ENCODE results near the gene MYBPC1. TPM values are rescaled to one million over a fixed set of nuclear protein-coding genes. Genes with fewer than 3 reads are reported as not detected.

Gene MYBPC1
- total RNA-seq, 1 experiment from 2014 or later: 0.49 TPM

DNA sequence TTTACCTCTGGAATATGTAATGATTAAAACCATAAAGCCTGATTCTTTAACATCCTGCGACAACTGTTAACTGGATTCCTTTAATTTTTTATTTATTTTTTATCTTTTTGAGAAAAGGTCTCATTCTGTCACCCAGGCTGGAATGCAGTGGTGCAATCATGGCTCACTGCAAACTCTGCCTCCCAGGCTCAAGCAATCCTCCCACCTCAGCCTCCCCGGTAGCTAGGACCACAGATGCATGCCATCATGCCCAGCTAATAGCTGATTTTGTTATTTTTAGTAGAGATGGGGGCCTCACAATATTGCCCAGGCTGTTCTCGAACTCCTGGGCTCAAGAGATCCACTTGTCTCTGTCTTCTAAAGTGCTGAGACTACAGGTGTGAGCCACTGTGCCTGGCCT, 3.7 kb downstream of the MYBPC1 start:
- no peak overlapping the region for H3K27ac ChIP-seq (ENCODE audit: low read depth, low read length, poor library complexity, severe bottlenecking)
- CTCF ChIA-PET: no interaction called here
- POLR2A ChIA-PET (ENCODE audit: low non-redundant PET): no interaction called here
- H3K9me3 ChIP-seq (ENCODE audit: low read depth, low read length, poor library complexity, severe bottlenecking): no peaks in the 10 kb centered on the region
- intact Hi-C loops (cut with micrococcal nuclease; ENCODE audit: unreplicated experiment): no loop called here
- no peak for DNase-seq (ENCODE audit: low spot score)
- no peaks in the 10 kb centered on the region for H3K36me3 ChIP-seq (ENCODE audit: insufficient read depth, low read length, poor library complexity, severe bottlenecking)
- no peaks in the 10 kb centered on the region for H3K27me3 ChIP-seq (replicated peaks; ENCODE audit: insufficient read depth, low read depth, low read length, poor library complexity)
- no peak overlapping the region for H3K4me3 ChIP-seq (ENCODE audit: low read depth, low read length, poor library complexity, severe bottlenecking)
- TF ChIP-seq EZH2 (IDR thresholded peaks at IDR 0.05; ENCODE audit: borderline replicate concordance, low read depth, low read length, poor library complexity, severe bottlenecking): no peak
- TF ChIP-seq, protein P1, sequence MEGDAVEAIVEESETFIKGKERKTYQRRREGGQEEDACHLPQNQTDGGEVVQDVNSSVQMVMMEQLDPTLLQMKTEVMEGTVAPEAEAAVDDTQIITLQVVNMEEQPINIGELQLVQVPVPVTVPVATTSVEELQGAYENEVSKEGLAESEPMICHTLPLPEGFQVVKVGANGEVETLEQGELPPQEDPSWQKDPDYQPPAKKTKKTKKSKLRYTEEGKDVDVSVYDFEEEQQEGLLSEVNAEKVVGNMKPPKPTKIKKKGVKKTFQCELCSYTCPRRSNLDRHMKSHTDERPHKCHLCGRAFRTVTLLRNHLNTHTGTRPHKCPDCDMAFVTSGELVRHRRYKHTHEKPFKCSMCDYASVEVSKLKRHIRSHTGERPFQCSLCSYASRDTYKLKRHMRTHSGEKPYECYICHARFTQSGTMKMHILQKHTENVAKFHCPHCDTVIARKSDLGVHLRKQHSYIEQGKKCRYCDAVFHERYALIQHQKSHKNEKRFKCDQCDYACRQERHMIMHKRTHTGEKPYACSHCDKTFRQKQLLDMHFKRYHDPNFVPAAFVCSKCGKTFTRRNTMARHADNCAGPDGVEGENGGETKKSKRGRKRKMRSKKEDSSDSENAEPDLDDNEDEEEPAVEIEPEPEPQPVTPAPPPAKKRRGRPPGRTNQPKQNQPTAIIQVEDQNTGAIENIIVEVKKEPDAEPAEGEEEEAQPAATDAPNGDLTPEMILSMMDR (conservative IDR thresholded peaks at IDR 0.05; ENCODE audit: low read depth, low read length): no peak
- H3K4me1 ChIP-seq (ENCODE audit: insufficient read depth, low read length, poor library complexity, severe bottlenecking): peaks cover 8% of the 10 kb centered on the region
- BruUV-seq (replicated peaks): no TSS peak

DNA sequence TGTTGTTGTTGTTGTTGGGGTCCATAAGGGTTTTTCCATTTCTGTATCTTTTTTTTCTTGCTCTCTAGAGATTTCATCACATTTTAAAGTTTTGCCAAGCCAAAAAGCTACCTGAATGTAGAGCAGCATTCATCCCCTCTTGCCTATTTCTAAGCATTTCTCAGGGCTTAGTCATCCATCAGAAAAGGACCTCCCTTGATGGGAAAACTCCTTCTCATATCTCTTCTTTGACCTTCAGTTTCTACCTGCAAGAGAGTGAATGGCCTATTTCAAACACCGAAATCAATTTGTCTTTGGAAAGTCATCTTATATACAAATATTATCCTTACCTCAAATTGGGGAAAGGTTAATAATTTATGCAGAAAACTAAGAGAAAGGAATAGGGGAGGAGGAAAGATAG, 4.5 kb downstream of the MYBPC1 start:
- no peak for DNase-seq (ENCODE audit: low spot score)
- peaks cover 16% of the 10 kb centered on the region for H3K4me1 ChIP-seq (ENCODE audit: insufficient read depth, low read length, poor library complexity, severe bottlenecking)
- BruUV-seq (replicated peaks): no TSS peak
- no peaks in the 10 kb centered on the region for H3K9me3 ChIP-seq (ENCODE audit: low read depth, low read length, poor library complexity, severe bottlenecking)
- CTCF ChIA-PET: no interaction called here
- no peak overlapping the region for H3K27ac ChIP-seq (ENCODE audit: low read depth, low read length, poor library complexity, severe bottlenecking)
- H3K36me3 ChIP-seq (ENCODE audit: insufficient read depth, low read length, poor library complexity, severe bottlenecking): no peaks in the 10 kb centered on the region
- intact Hi-C loops (cut with micrococcal nuclease; ENCODE audit: unreplicated experiment): no loop called here
- POLR2A ChIA-PET (ENCODE audit: low non-redundant PET): no interaction called here
- no peak for TF ChIP-seq EZH2 (IDR thresholded peaks at IDR 0.05; ENCODE audit: borderline replicate concordance, low read depth, low read length, poor library complexity, severe bottlenecking)
- H3K4me3 ChIP-seq (ENCODE audit: low read depth, low read length, poor library complexity, severe bottlenecking): no peak overlapping the region
- H3K27me3 ChIP-seq (replicated peaks; ENCODE audit: insufficient read depth, low read depth, low read length, poor library complexity): no peaks in the 10 kb centered on the region

DNA sequence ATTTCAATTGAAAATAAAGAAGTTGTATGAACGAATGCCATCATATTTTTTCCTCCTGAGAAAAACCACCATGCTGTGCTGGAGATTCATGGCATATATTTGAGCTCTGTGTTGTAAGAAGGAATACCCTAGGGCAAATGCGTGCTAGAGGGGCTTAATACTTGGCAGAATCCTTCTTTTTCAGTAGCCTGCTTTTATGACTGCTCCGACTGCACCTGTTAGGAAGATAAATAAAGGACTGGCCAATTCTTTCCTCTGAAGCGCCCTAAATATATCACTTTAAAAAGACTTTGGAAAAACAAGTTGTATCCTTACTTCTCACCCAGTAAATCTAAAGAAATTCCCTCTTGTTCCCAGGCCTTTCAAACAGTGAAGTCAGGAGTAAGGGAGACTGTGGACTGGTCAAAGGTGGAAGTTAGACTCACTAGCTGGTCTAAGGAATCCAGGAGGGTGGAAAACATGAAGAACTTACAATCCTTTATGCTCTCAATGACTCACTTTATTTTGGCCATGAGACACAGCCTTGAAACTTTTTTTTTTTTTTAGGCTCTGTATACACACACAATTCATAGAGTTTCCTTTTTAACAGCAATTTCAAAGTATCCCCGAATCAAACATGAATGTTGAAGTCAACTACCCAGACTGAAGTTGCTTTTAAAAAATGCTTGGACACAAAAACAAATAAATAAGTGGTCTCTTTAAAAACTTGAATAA, 5.2 kb downstream of the MYBPC1 start:
- H3K36me3 ChIP-seq (ENCODE audit: insufficient read depth, low read length, poor library complexity, severe bottlenecking): no peaks in the 10 kb centered on the region
- ChIA-PET CTCF (no interaction called here), POLR2A (ENCODE audit: low non-redundant PET) (no interaction called here)
- no peak overlapping the region for H3K27ac ChIP-seq (ENCODE audit: low read depth, low read length, poor library complexity, severe bottlenecking)
- intact Hi-C loops (cut with micrococcal nuclease; ENCODE audit: unreplicated experiment): no loop called here
- no TSS peak for BruUV-seq (replicated peaks)
- no peak for DNase-seq (ENCODE audit: low spot score)
- H3K9me3 ChIP-seq (ENCODE audit: low read depth, low read length, poor library complexity, severe bottlenecking): no peaks in the 10 kb centered on the region
- H3K4me1 ChIP-seq (ENCODE audit: insufficient read depth, low read length, poor library complexity, severe bottlenecking): peaks cover 23% of the 10 kb centered on the region
- no peaks in the 10 kb centered on the region for H3K27me3 ChIP-seq (replicated peaks; ENCODE audit: insufficient read depth, low read depth, low read length, poor library complexity)
- no peak overlapping the region for H3K4me3 ChIP-seq (ENCODE audit: low read depth, low read length, poor library complexity, severe bottlenecking)
- TF ChIP-seq, protein P1 (conservative IDR thresholded peaks at IDR 0.05; ENCODE audit: low read depth, low read length): no peak
- TF ChIP-seq EZH2 (IDR thresholded peaks at IDR 0.05; ENCODE audit: borderline replicate concordance, low read depth, low read length, poor library complexity, severe bottlenecking): no peak

DNA sequence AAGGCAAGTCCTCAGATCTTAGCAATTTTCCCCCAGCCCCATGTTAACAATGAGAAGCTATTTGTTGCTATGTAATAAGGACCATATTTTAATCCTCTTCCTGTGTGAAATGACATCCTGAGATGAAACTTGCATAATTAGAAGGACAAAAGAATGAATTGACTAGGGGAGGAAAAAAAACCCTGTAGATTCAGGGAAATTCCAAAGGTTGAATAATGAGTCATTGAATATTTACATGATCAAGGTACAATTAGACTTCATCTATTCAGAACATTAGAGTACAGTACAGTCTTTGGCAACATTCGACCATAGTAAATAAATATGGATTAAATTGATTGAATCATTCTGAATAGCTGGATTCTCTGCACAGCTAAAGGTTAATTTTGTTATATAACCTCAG, 9.4 kb downstream of the MYBPC1 start:
- Histone ChIP-seq H3K9me3 (ENCODE audit: low read depth, low read length, poor library complexity, severe bottlenecking) (no peaks in the 10 kb centered on the region), H3K4me1 (ENCODE audit: insufficient read depth, low read length, poor library complexity, severe bottlenecking) (peaks cover 16% of the 10 kb centered on the region), H3K36me3 (ENCODE audit: insufficient read depth, low read length, poor library complexity, severe bottlenecking) (no peaks in the 10 kb centered on the region), H3K4me3 (ENCODE audit: low read depth, low read length, poor library complexity, severe bottlenecking) (no peak overlapping the region), H3K27me3 (replicated peaks; ENCODE audit: insufficient read depth, low read depth, low read length, poor library complexity) (no peaks in the 10 kb centered on the region), H3K27ac (ENCODE audit: low read depth, low read length, poor library complexity, severe bottlenecking) (no peak overlapping the region)
- DNase-seq (ENCODE audit: low spot score): peak; percentile 80
- POLR2A ChIA-PET (ENCODE audit: low non-redundant PET): no interaction called here
- TF ChIP-seq EZH2 (IDR thresholded peaks at IDR 0.05; ENCODE audit: borderline replicate concordance, low read depth, low read length, poor library complexity, severe bottlenecking): no peak
- TF ChIP-seq, protein P1 (conservative IDR thresholded peaks at IDR 0.05; ENCODE audit: low read depth, low read length): no peak
- CTCF ChIA-PET: no interaction called here
- intact Hi-C loops (cut with micrococcal nuclease; ENCODE audit: unreplicated experiment): no loop called here
- BruUV-seq (replicated peaks): no TSS peak
